ENCODE measurements around the gene LRP5.

Gene LRP5

DNA sequence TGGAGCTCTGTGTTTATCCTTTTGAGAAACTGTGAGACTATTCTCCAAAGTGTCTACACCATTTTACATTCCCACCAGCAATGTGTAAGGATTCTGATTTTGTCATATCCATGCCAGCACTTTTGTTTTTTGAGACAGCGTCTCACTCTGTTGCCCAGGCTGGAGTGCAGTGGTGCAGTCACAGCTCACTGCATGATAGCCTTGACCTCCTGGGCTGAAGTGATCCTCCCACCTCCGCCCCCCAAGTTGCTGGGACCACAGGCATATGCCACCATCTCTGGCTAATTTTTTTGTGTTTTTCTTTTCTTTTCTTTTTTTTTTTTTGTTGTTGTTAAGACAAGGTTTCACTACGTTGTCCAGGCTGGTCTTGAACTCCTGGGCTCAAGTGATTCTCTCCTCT is 183.5 kb downstream of the LRP5 start:
- Histone ChIP-seq H3K27me3 (ENCODE audit: insufficient read depth, low read length) (no peaks in the 10 kb centered on the region), H3K27ac (ENCODE audit: low read depth, low read length) (no peak overlapping the region), H3K36me3 (ENCODE audit: insufficient read depth, low read length) (no peaks in the 10 kb centered on the region), H3K4me3 (ENCODE audit: low read length) (no peak overlapping the region), H3K9ac (ENCODE audit: low read depth, low read length) (no peak overlapping the region), H3K9me3 (ENCODE audit: insufficient read depth, low read depth, low read length) (no peaks in the 10 kb centered on the region), H3K4me1 (ENCODE audit: insufficient read depth, low read length) (peaks cover 18% of the 10 kb centered on the region)
- 90% methylated on average over 3 of the region's 3 CpGs for WGBS

DNA sequence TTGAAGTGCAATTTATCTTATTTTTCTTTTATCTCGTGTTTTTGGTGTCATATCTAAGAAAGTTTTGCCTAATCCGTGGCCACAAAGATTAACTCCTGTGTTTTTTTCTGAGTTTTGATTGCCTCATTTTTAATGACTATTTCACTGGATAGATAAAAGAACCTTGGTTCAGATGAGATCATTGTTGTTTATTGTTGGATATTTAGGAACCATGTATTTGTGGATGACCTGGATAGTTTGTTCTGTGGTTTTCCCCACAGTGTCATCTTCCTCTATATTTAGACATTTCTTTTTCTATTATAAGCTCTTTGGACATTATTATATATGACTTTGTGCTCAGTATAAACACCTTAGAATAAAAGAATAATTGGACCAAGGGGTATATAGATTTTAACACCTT is 185.4 kb downstream of the LRP5 start:
- Histone ChIP-seq H3K9me3 (ENCODE audit: insufficient read depth, low read depth, low read length) (no peaks in the 10 kb centered on the region), H3K4me1 (ENCODE audit: insufficient read depth, low read length) (peaks cover 18% of the 10 kb centered on the region), H3K27me3 (ENCODE audit: insufficient read depth, low read length) (no peaks in the 10 kb centered on the region), H3K4me3 (ENCODE audit: low read length) (no peak overlapping the region), H3K27ac (ENCODE audit: low read depth, low read length) (no peak overlapping the region), H3K9ac (ENCODE audit: low read depth, low read length) (no peak overlapping the region), H3K36me3 (ENCODE audit: insufficient read depth, low read length) (no peaks in the 10 kb centered on the region)
- WGBS, result 87% methylated on average over 2 of the region's 2 CpGs

DNA sequence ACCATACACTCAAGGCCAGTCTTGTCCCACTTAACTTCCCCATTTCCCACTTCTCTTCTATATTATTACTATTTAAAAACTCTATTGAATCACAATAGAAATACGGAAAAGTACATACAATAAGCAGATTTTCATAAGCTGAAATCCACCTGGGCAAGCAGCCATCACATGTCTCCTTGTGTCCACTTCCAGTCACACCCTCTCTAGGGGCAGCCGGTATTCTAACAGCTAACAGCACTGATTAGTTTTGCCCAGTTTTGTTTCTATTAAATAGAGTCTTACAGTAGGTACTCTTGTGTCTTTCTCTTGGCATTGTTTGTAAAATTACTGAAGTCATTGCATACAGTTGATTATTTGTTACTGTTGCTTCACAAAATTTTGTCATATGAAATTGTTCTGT is 185.9 kb downstream of the LRP5 start:
- Histone ChIP-seq H3K4me1 (ENCODE audit: insufficient read depth, low read length) (peaks cover 18% of the 10 kb centered on the region), H3K27ac (ENCODE audit: low read depth, low read length) (no peak overlapping the region), H3K27me3 (ENCODE audit: insufficient read depth, low read length) (no peaks in the 10 kb centered on the region), H3K9me3 (ENCODE audit: insufficient read depth, low read depth, low read length) (no peaks in the 10 kb centered on the region), H3K36me3 (ENCODE audit: insufficient read depth, low read length) (no peaks in the 10 kb centered on the region), H3K4me3 (ENCODE audit: low read length) (no peak overlapping the region), H3K9ac (ENCODE audit: low read depth, low read length) (no peak overlapping the region)
- WGBS, result 86% methylated on average over 2 of the region's 2 CpGs
